ENCODE measurements around the gene CHST6.
A peak's percentile ranks its signal among the peaks of the same experiment; 100 is the strongest.

Gene CHST6

GRCh38 chr16:75488322-75488721 is 6.9 kb downstream of the CHST6 start:
- TF ChIP-seq, protein P1, sequence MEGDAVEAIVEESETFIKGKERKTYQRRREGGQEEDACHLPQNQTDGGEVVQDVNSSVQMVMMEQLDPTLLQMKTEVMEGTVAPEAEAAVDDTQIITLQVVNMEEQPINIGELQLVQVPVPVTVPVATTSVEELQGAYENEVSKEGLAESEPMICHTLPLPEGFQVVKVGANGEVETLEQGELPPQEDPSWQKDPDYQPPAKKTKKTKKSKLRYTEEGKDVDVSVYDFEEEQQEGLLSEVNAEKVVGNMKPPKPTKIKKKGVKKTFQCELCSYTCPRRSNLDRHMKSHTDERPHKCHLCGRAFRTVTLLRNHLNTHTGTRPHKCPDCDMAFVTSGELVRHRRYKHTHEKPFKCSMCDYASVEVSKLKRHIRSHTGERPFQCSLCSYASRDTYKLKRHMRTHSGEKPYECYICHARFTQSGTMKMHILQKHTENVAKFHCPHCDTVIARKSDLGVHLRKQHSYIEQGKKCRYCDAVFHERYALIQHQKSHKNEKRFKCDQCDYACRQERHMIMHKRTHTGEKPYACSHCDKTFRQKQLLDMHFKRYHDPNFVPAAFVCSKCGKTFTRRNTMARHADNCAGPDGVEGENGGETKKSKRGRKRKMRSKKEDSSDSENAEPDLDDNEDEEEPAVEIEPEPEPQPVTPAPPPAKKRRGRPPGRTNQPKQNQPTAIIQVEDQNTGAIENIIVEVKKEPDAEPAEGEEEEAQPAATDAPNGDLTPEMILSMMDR (conservative IDR thresholded peaks at IDR 0.05; ENCODE audit: low read depth, low read length): no peak
- DNase-seq (ENCODE audit: low read depth): no peak
- H3K4me3 ChIP-seq (ENCODE audit: low read depth, low read length): no peak overlapping the region

DNA sequence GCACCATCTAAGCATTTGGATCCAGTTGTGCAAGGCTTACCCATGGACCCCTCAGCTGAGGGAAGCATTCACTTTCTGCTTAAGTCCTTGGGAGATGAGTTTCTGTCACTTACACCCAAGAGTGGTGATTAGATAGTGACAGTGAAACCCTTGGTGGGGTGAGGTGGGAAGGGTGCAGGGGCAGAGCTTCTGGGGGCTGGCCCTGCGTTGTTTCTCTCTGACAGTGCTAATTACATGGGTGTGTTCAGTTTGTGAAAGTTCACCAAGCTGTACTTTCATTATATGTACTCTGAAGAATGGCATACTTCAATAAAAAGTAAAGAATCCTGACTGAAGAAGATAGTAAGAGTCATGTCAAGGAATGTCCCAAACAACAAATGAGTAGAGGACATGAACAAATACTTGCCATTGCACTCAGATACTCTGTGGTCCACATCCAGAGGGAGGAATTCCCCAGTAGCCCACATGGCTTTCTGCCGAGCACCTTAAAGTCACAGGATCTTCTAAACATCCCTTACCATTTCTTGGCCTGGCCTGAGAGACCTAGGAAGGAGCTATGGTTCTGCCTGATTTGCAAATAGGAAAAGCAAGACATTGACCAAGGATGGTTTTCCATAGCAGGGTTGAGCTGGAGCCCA is 8.4 kb downstream of the CHST6 start:
- peak; percentile 42 for DNase-seq (ENCODE audit: low read depth)
- H3K4me3 ChIP-seq (ENCODE audit: low read depth, low read length): no peak overlapping the region
- TF ChIP-seq, protein P1 (conservative IDR thresholded peaks at IDR 0.05; ENCODE audit: low read depth, low read length): no peak

DNA sequence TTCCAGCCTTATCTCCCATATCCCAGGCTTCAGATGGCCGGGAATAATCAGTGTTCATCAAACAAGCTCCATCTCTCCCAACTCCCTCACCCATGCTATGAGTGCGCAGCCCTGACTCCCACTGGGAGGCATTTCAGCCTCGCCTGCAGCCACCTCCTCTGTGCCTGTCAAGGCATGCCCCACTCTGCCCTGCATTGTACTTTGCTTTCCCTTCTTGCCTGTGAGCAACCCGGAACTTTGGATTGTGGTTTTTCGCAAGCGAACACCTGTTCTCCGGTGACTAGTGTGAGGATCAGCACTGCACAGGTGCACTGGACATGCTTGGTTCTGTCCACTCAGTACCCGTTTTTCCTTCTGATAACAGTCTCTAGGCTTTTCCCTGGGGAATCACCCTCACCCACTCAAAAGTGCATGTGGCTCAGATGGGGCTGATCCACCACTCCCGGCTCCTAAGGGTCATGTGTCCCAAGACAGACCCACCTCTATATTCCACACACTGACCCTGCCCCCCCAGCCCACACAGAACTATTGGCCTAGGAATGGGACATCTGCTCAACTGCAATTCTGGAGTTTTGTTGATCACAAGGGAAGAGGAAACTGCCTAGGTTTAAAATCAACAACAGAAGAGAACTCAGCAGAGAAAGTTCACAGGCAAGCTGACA is 9.1 kb downstream of the CHST6 start:
- DNase-seq (ENCODE audit: low read depth): no peak
- TF ChIP-seq, protein P1 (conservative IDR thresholded peaks at IDR 0.05; ENCODE audit: low read depth, low read length): no peak

DNA sequence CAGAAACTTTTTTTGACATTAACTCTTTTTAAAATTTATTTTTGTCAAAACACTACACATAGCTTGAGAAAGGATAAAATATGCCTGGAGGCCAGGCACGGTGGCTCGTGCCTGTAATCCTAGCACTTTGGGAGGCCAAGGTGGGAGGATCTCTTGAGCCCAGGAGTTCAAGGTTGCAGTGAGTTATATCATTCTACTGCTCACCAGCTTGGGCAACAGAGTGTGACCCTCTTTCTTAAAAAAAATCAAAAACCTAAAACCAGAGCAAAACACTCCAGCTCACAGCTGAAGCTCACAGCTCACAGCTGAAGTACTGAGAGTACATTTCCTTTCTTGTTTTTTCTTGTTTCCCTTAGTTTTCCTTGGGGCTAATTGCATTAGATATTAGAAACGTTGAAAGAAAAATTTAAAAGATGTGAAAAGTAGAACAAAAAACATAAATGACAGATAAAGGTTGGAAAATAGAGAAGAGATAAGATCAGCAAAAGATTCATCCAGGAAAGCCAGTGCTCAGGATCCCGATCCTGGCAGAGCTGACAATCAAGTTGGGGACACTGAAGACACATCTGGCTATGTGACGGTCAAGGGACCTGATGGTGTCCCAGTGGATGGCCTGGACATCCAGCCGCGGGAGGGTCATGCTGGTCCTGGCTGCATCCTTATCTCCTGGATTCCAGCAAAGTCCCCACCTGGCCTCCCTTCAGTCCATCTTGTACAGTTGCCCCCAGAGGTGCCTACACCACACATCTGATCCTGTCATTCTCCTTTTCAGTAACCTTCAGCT is 9.8 kb downstream of the CHST6 start:
- TF ChIP-seq, protein P1 (conservative IDR thresholded peaks at IDR 0.05; ENCODE audit: low read depth, low read length): no peak
- DNase-seq (ENCODE audit: low read depth): no peak
- no peak overlapping the region for H3K4me3 ChIP-seq (ENCODE audit: low read depth, low read length)

More for the DNA sequence above, 9.1 kb downstream of the CHST6 start:
- no peak overlapping the region for H3K4me3 ChIP-seq (ENCODE audit: low read depth, low read length)

DNA sequence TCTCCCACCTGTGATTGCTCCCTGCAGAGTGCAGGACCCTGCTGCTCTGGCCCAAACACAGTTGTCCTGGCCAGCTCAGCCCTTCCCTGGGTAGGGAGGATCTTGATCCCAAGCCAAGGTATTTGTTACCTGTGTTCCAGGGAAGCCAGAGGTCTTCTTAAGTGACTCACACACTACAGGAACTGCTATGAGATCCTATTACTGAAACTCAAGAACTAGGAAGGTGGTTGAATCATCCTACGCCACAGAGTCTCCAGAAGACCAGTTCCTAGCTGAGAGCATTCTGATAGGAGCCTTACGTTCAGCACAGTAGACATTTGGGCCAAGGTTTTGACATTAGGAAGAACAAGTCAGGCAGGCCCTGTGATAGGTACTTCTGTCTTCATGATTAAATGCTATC is 12.0 kb downstream of the CHST6 start:
- TF ChIP-seq, protein P1 (conservative IDR thresholded peaks at IDR 0.05; ENCODE audit: low read depth, low read length): no peak
- peak; percentile 81 for DNase-seq (ENCODE audit: low read depth)
- H3K4me3 ChIP-seq (ENCODE audit: low read depth, low read length): no peak overlapping the region

DNA sequence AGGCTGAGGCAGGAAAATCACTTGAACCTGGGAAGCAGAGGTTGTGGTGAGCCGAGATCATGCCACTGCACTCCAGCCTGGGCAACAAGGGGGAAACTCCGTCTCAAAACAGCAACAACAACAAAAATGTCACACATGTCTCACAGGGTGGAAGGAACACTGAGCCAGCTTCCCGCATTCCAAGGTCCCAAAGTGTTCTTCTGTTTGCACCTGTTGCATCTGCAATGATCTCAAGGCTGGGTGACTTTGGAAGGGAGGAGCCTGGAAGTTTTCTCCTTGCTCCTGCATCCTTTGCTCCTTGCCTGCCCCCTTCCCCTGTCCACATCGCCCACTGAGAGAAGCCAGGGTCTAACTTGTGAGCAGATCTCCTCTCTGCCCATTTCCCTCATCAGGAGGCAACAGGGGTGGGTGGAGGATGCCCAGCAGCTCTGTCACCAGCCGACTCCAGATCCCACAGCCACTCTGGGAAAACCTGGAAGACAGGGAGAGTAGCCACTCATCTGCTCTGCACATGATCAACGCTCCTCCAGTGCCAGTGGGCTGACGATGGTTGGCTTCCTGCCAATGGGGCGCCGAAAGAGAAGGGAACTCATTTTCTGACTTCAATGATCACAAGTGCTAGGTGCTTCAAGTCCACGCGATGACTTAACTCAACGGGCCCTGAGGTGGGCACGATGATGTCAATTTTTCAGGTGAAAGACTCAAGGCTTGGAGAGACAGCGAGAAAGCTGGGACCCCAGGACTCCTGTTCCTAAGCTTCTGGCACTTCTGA is 12.6 kb downstream of the CHST6 start:
- H3K4me3 ChIP-seq (ENCODE audit: low read depth, low read length): no peak overlapping the region
- TF ChIP-seq, protein P1 (conservative IDR thresholded peaks at IDR 0.05; ENCODE audit: low read depth, low read length): no peak
- no peak for DNase-seq (ENCODE audit: low read depth)

Data from choroid plexus epithelial cell (primary cell).